DND-41 (cell line): ENCODE results near the gene OR51G2.

ENCODE experiments used
- CTCF ChIP-seq: IDR thresholded peaks from 2 replicates; pipeline ENCODE4 v1.5.1; 2012; ENCODE audit warnings: borderline replicate concordance, low read length, moderate library complexity, mild to moderate bottlenecking; ENCODE audit not compliant: poor library complexity, severe bottlenecking; ENCODE audit errors: extremely low read depth
- EZH2 ChIP-seq: IDR thresholded peaks from 3 replicates; pipeline ENCODE4 v1.6.1; 2012; ENCODE audit warnings: borderline replicate concordance, low read depth, mild to moderate bottlenecking, moderate library complexity, low read length, inconsistent platforms; ENCODE audit not compliant: severe bottlenecking

- TF ChIP-seq CTCF: no peak
- TF ChIP-seq EZH2: no peak
Observed at GRCh38 chr11:4922304-4922703, 3.2 kb upstream of the OR51G2 start.
